ENCODE results near the gene NFIX. TPM values are rescaled to one million over a fixed set of nuclear protein-coding genes. Genes with fewer than 3 reads are reported as not detected.

Gene NFIX
- total and polyA plus RNA-seq, 9 of the 15 experiments (the other 6 are each of a cell fraction or from before 2014, with no cell fraction given): 0.28 to 26.8 (median 5.4) TPM

- no peak for TF ChIP-seq ZFP30 (CRISPR knock-in tag; IDR thresholded peaks at IDR 0.05; ENCODE audit: borderline replicate concordance)
- no peak for TF ChIP-seq ZNF695 (CRISPR knock-in tag; IDR thresholded peaks at IDR 0.05)
- TF ChIP-seq, protein P1, sequence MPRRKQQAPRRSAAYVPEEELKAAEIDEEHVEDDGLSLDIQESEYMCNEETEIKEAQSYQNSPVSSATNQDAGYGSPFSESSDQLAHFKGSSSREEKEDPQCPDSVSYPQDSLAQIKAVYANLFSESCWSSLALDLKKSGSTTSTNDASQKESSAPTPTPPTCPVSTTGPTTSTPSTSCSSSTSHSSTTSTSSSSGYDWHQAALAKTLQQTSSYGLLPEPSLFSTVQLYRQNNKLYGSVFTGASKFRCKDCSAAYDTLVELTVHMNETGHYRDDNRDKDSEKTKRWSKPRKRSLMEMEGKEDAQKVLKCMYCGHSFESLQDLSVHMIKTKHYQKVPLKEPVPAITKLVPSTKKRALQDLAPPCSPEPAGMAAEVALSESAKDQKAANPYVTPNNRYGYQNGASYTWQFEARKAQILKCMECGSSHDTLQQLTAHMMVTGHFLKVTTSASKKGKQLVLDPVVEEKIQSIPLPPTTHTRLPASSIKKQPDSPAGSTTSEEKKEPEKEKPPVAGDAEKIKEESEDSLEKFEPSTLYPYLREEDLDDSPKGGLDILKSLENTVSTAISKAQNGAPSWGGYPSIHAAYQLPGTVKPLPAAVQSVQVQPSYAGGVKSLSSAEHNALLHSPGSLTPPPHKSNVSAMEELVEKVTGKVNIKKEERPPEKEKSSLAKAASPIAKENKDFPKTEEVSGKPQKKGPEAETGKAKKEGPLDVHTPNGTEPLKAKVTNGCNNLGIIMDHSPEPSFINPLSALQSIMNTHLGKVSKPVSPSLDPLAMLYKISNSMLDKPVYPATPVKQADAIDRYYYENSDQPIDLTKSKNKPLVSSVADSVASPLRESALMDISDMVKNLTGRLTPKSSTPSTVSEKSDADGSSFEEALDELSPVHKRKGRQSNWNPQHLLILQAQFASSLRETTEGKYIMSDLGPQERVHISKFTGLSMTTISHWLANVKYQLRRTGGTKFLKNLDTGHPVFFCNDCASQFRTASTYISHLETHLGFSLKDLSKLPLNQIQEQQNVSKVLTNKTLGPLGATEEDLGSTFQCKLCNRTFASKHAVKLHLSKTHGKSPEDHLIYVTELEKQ (CRISPR knock-in tag; IDR thresholded peaks at IDR 0.05): no peak
- TF ChIP-seq ZNF324 (CRISPR knock-in tag; IDR thresholded peaks at IDR 0.05): no peak
- 0 out of 2 replicates have a peak, but pooled peaks have one; percentile 11 for TF ChIP-seq NR2C1 (IDR thresholded peaks at IDR 0.05)
- TF ChIP-seq NR2C1 (tag; IDR thresholded peaks at IDR 0.05): peak; percentile 63; the same call in 1 of the 2 replicates
- TF ChIP-seq SMARCA5 (IDR thresholded peaks at IDR 0.05): no peak
- no peak for TF ChIP-seq PHTF2 (CRISPR knock-in tag; IDR thresholded peaks at IDR 0.05)
- peak in 2 of 3 experiments; percentile 23 to 32; a peak in 1 of 6 replicates for TF ChIP-seq CTCF (IDR thresholded peaks at IDR 0.05 in 2 of 3, conservative IDR thresholded peaks at IDR 0.05 in 1 of 3; ENCODE audit: insufficient read depth in 2 of 3, low read depth in 1 of 3, low read length in 3 of 3)
- TF ChIP-seq ZSCAN32 (CRISPR knock-in tag; IDR thresholded peaks at IDR 0.05): no peak
- TF ChIP-seq RNF2 (IDR thresholded peaks at IDR 0.05): 0 out of 2 replicates have a peak, but pooled peaks have one; percentile 33
- TF ChIP-seq RBBP5 (IDR thresholded peaks at IDR 0.05; ENCODE audit: borderline replicate concordance, insufficient read depth, low read length, poor library complexity, severe bottlenecking): peak; percentile 10
- TF ChIP-seq ARID2 (IDR thresholded peaks at IDR 0.05): no peak
- no peak; a peak in 1 of 3 replicates for TF ChIP-seq CBX3 (IDR thresholded peaks at IDR 0.05; ENCODE audit: borderline replicate concordance in 1 of 2, low read length in 2 of 2)
- no peak for TF ChIP-seq CC2D1A (IDR thresholded peaks at IDR 0.05)
- TF ChIP-seq TBP (optimal IDR thresholded peaks at IDR 0.05; ENCODE audit: low read depth, low read length): peak; percentile 13
- TF ChIP-seq RAD51 (IDR thresholded peaks at IDR 0.05; ENCODE audit: borderline replicate concordance, low read depth): peak; percentile 89
- TF ChIP-seq CREM (IDR thresholded peaks at IDR 0.05; ENCODE audit: low read depth): peak; percentile 89
- peak; percentile 34 for TF ChIP-seq ZNF740 (CRISPR knock-in tag; IDR thresholded peaks at IDR 0.05)
- no peak for TF ChIP-seq ZNF740 (tag; IDR thresholded peaks at IDR 0.05)
- no peak for TF ChIP-seq EZH2 (IDR thresholded peaks at IDR 0.05; ENCODE audit: borderline replicate concordance, low read depth, low read length)
- peak; percentile 75 to 82 for TF ChIP-seq NRF1 (conservative IDR thresholded peaks at IDR 0.05 in 1 of 2, IDR thresholded peaks at IDR 0.05 in 1 of 2)
- no peak for TF ChIP-seq CCNT2 (IDR thresholded peaks at IDR 0.05; ENCODE audit: borderline replicate concordance, extremely low read depth, insufficient read length, low read depth, low read length)
- peak; percentile 84; the same call in 1 of the 2 replicates for TF ChIP-seq EP400 (IDR thresholded peaks at IDR 0.05)
Observed at GRCh38 chr19:12985049-12985776, 10.1 kb upstream of the NFIX start (continued).
